DND-41 (cell line): ENCODE data around the gene C19orf67.

ENCODE experiments used
- ATAC-seq: fragments of 200-7000 bp; cut with Tn5 transposase; 3 replicates; pipeline ENCODE4 v1.9.1; 2021; ENCODE audit warnings: low read depth; ENCODE audit not compliant: insufficient read depth
- DNase-seq: peaks from one replicate; pipeline ENCODE4 v3.0.0-alpha.2; 2020
- H2AFZ ChIP-seq: 2 replicates; pipeline ENCODE4 v1.6.0; 2012; ENCODE audit warnings: low read depth, low read length
- H3K27ac ChIP-seq: 2 replicates; pipeline ENCODE4 v1.5.1; 2012; ENCODE audit warnings: low read length, inconsistent platforms
- H3K27me3 ChIP-seq: fragments of 200-600 bp; sonication (generic); 2 replicates; pipeline ENCODE4 v1.6.0; 2012; ENCODE audit warnings: low read length, mild to moderate bottlenecking, inconsistent platforms; ENCODE audit not compliant: insufficient read depth, poor library complexity
- H3K36me3 ChIP-seq: 2 replicates; pipeline ENCODE4 v1.5.1; 2012; ENCODE audit warnings: low read length, inconsistent platforms; ENCODE audit not compliant: insufficient read depth
- H3K4me1 ChIP-seq: 2 replicates; pipeline ENCODE4 v1.5.1; 2012; ENCODE audit warnings: mild to moderate bottlenecking, low read length; ENCODE audit not compliant: insufficient read depth
- H3K4me2 ChIP-seq: 2 replicates; pipeline ENCODE4 v1.6.0; 2012; ENCODE audit warnings: mild to moderate bottlenecking, moderate library complexity, low read length, inconsistent platforms; ENCODE audit not compliant: insufficient read depth
- H3K4me3 ChIP-seq, 2 experiments: fragments of 200-600 bp in 1 of 2; shearing (Covaris generic) in 1 of 2; 2 replicates each; pipeline ENCODE4 v1.5.1; 2012 to 2016; ENCODE audit warnings: inconsistent platforms in 2 of 2, low read length in 2 of 2, mild to moderate bottlenecking in 2 of 2, low read depth in 1 of 2, moderate library complexity in 1 of 2
- H3K79me2 ChIP-seq: 2 replicates; pipeline ENCODE4 v1.6.0; 2012; ENCODE audit warnings: low read length, inconsistent platforms; ENCODE audit not compliant: insufficient read depth
- H3K9ac ChIP-seq: 2 replicates; pipeline ENCODE4 v1.6.0; 2012; ENCODE audit warnings: low read depth, mild to moderate bottlenecking, inconsistent platforms, low read length, moderate library complexity
- H3K9me3 ChIP-seq: 2 replicates; pipeline ENCODE4 v1.5.1; 2012; ENCODE audit warnings: low read length, moderate library complexity, mild to moderate bottlenecking, inconsistent platforms; ENCODE audit not compliant: insufficient read depth, severe bottlenecking
- H4K20me1 ChIP-seq: 2 replicates; pipeline ENCODE4 v1.6.0; 2012; ENCODE audit warnings: low read length; ENCODE audit not compliant: insufficient read depth
- CTCF ChIP-seq: IDR thresholded peaks from 2 replicates; pipeline ENCODE4 v1.5.1; 2012; ENCODE audit warnings: borderline replicate concordance, low read length, moderate library complexity, mild to moderate bottlenecking; ENCODE audit not compliant: poor library complexity, severe bottlenecking; ENCODE audit errors: extremely low read depth
- EZH2 ChIP-seq: IDR thresholded peaks from 3 replicates; pipeline ENCODE4 v1.6.1; 2012; ENCODE audit warnings: borderline replicate concordance, low read depth, mild to moderate bottlenecking, moderate library complexity, low read length, inconsistent platforms; ENCODE audit not compliant: severe bottlenecking

Gene C19orf67

GRCh38 chr19:14059093-14059480, 26.5 kb downstream of the C19orf67 start:
- Histone ChIP-seq H3K4me1 (peaks cover 7% of the 10 kb centered on the region), H3K27ac (no peak overlapping the region), H3K36me3 (no peaks in the 10 kb centered on the region), H3K9ac (no peak overlapping the region), H3K79me2 (no peaks in the 10 kb centered on the region), H3K9me3 (no peaks in the 10 kb centered on the region), H2AFZ (no peak overlapping the region), H3K27me3 (no peaks in the 10 kb centered on the region), H3K4me3 (no peak overlapping the region), H3K4me2 (no peak overlapping the region), H4K20me1 (no peaks in the 10 kb centered on the region)
- DNase-seq (peak; percentile 35), ATAC-seq (no peak)
- TF ChIP-seq EZH2 (no peak), CTCF (peak; percentile 62)

- TF ChIP-seq CTCF (no peak), EZH2 (no peak)
- Histone ChIP-seq H4K20me1 (no peaks in the 10 kb centered on the region), H3K4me2 (peak overlapping the region; percentile 40; the same call in 1 of the 2 replicates), H3K4me1 (peaks cover 7% of the 10 kb centered on the region), H3K4me3 (no peak overlapping the region), H3K36me3 (no peaks in the 10 kb centered on the region), H3K9ac (no peak overlapping the region), H3K27me3 (no peaks in the 10 kb centered on the region), H3K9me3 (no peaks in the 10 kb centered on the region), H3K79me2 (no peaks in the 10 kb centered on the region), H3K27ac (no peak overlapping the region), H2AFZ (no peak overlapping the region)
- ATAC-seq (no peak), DNase-seq (no peak)
Observed at GRCh38 chr19:14058182-14059092, 27.1 kb downstream of the C19orf67 start.

- no peak for DNase-seq
- Histone ChIP-seq H3K4me3 (no peak overlapping the region), H3K36me3 (0 out of 2 replicates have a peak, but pooled peaks cover 3% of the 10 kb centered on the region), H3K27me3 (no peaks in the 10 kb centered on the region), H3K9me3 (no peaks in the 10 kb centered on the region), H3K79me2 (no peaks in the 10 kb centered on the region), H4K20me1 (no peaks in the 10 kb centered on the region), H2AFZ (no peak overlapping the region), H3K27ac (no peak overlapping the region), H3K9ac (no peak overlapping the region), H3K4me2 (peak overlapping the region; percentile 49), H3K4me1 (peaks cover 7% of the 10 kb centered on the region)
- ATAC-seq: no peak
- TF ChIP-seq CTCF: no peak
- TF ChIP-seq EZH2: no peak
Observed at GRCh38 chr19:14056741-14057356, 28.7 kb downstream of the C19orf67 start.
